ACHN (cell line): Measurements from ENCODE around the gene MDFI.
A peak's percentile ranks its signal among the peaks of the same experiment; 100 is the strongest.

Experiments used
- DNase-seq: peaks from one replicate; pipeline ENCODE4 v3.0.0-alpha.2; 2015
- in situ Hi-C: cut with HindIII; loops from 2 replicates; pipeline ENCODE4 v1.10.0; 2017; ENCODE audit warnings: low sequenced_read_pairs, low pct_ligation_motif_present, low pct_unique_long_range_greater_than_20kb

The MDFI gene

GRCh38 chr6:41638002-41638934 lies at the start of gene MDFI:
Gene MDFI, plus strand, starts transcription at chr6:41638468. Its CDS starts 282 bp downstream, at chr6:41638750.
- in situ Hi-C loops = no loop called here
- no peak for DNase-seq

DNA sequence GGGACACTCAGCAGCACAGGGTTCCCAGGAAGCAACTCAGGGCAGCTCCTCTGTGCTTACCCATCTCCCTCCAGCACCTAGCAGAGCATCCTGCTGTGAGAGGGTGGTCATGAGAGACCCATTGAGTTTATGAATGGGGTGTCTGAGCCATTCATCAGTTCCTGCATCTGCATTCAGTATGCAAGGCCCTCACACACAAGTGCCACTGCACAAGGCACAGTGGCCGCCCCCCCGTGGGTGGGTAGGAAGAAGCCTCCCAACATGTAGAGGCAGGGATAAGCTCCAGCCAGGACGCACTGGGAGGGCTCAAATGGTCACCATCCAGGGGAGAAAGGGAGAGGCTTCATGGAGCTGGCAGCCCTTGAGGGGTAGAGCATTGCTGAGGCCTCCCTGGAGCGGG lies 49.0 kb upstream of the MDFI start:
- in situ Hi-C loops = no loop called here

DNA sequence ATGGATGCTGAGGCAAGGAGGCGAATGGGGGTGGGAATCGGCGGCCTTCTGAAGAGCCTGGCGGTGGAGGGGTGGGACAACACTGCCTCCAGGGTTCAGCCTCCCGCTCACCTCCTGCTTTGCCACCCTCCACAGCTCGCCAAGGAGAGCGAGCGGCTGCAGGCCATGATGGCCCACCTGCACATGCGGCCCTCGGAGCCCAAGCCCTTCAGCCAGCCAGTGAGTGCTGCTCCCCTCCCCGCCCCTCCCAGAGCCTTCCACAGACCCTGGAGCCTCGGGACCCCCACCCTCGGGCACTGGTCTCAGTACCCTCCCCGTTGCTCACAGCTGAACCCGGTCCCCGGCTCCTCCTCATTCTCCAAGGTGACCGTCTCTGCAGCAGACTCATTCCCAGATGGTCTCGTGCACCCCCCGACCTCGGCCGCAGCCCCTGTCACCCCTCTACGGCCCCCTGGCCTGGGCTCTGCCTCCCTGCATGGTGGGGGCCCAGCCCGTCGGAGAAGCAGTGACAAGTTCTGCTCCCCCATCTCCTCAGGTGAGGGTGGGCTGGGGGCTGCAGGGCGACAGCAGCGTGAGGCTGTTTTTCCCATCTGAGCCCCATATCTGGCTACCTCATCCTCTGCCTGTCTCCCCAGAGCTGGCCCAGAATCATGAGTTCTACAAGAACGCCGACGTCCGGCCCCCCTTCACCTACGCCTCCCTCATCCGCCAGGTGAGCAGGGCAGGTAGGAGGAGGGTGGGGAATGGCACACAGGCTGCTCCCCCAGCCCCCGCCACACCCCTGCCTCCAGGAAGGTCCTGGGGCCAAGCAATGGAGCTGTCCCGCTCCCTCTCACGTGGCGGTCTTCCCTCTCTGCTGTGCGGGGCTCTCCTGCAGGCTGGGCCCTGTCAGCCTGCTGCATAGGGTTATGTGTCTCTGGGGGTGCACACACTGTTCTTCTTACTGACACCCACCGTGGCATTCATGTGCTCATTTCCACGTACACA lies 48.3 kb upstream of the MDFI start:
- DNase-seq = no peak
- in situ Hi-C loops = no loop called here

More for the DNA sequence above, 49.0 kb upstream of the MDFI start:
- no peak for DNase-seq

- DNase-seq = no peak
- in situ Hi-C loops = no loop called here
Measured at GRCh38 chr6:41591122-41591521, 47.1 kb upstream of the MDFI start.

GRCh38 chr6:41591859-41592502 lies 46.3 kb upstream of the MDFI start:
- peak; percentile 62 for DNase-seq
- in situ Hi-C loops = no loop called here

GRCh38 chr6:41593406-41593805 lies 44.9 kb upstream of the MDFI start:
- no peak for DNase-seq
- in situ Hi-C loops = no loop called here

GRCh38 chr6:41593839-41594238 lies 44.4 kb upstream of the MDFI start:
- no peak for DNase-seq
- in situ Hi-C loops = no loop called here

- in situ Hi-C loops = no loop called here
- DNase-seq = no peak
Measured at GRCh38 chr6:41594326-41594725, 43.9 kb upstream of the MDFI start.

- no peak for DNase-seq
- in situ Hi-C loops = no loop called here
Measured at GRCh38 chr6:41594766-41595165, 43.5 kb upstream of the MDFI start.

- in situ Hi-C loops = no loop called here
- no peak for DNase-seq
Measured at GRCh38 chr6:41595166-41595565, 43.1 kb upstream of the MDFI start.

GRCh38 chr6:41596096-41596685 lies 42.1 kb upstream of the MDFI start:
- in situ Hi-C loops = no loop called here
- no peak for DNase-seq

DNA sequence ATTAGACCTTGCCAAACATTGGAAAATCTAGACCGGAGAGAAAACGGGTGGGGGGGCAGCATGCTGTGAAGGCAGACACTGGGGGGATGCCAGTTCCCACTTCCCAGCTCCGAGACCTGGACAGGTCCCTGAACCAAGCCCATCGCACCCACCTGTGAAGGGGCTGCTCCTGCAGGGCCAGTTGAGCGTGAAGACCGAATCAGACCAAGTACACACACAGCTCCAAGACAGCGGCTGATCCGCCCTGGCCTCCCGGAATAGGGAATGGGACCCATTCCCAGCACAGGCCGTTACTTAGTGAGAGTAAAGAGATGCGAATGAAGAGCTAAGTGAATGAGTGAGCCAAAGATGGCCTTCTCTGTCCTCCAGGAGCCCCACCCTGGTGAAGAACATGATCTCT lies 41.5 kb upstream of the MDFI start:
- in situ Hi-C loops = no loop called here
- DNase-seq = no peak

GRCh38 chr6:41597246-41598000 lies 40.8 kb upstream of the MDFI start:
- in situ Hi-C loops = no loop called here
- DNase-seq = no peak

- DNase-seq = no peak
- in situ Hi-C loops = no loop called here
Measured at GRCh38 chr6:41598670-41599014, 39.6 kb upstream of the MDFI start.

GRCh38 chr6:41599015-41599851 lies 39.0 kb upstream of the MDFI start:
- in situ Hi-C loops = no loop called here

DNA sequence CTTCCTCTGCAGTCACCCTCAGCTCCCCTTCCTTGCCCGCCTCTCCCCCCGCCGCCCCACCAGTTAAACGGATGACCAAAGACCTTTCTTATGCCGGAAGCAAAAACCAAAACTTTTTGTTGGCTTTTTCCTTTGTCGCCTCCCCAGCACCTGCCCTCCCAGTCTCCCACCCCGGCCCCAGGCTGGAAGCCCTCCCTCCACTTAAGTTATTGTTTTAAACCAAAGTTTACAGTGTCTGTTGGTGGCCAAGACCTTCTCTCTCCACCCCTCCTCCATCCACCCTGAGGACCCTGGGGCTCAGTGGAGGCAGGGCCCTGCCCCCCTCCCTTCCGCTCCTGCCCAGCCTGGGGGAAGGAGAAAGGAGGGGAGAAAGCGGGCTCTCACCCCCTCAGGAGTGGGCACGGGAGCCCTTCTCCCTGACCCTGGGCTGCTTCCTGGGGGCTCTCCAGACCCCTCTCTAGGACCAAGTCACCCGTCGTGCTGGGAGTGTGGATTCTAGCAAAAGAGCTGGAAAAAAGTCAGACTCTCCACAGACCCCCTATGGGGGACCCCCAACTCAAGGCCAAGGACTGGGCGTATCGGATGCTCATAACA lies 38.3 kb upstream of the MDFI start:
- DNase-seq = no peak
- in situ Hi-C loops = no loop called here

More at GRCh38 chr6:41599015-41599851, 39.0 kb upstream of the MDFI start:
- DNase-seq = no peak
